HG03045 (cell line): Measurements from ENCODE around the gene UNC5C.

ENCODE experiments used
- ATAC-seq: cut with Tn5 transposase; IDR thresholded peaks from one replicate; pipeline ENCODE4 v1.9.1; 2021; ENCODE audit warnings: mild to moderate bottlenecking, moderate library complexity; ENCODE audit not compliant: unreplicated experiment

UNC5C gene

DNA sequence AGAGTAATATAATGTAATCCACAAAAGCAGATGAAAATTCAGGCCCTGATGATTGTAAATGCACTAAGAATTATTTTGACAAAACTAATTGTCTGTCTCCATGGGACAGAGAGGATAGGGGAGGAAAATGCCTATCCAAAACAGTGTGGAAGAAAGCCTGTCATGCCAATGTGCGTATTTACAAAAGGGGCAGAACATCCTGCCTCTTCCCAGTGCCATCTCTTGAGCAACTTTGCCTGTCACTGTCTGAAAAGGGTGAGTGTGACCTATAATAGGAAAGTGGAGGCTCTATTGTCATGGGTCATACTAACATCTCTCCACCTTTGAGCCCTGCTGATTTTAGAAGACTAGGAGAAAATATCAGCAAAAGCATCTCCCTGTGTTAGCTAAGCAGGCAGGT is 264.1 kb downstream of the UNC5C start:
- no peak for ATAC-seq

DNA sequence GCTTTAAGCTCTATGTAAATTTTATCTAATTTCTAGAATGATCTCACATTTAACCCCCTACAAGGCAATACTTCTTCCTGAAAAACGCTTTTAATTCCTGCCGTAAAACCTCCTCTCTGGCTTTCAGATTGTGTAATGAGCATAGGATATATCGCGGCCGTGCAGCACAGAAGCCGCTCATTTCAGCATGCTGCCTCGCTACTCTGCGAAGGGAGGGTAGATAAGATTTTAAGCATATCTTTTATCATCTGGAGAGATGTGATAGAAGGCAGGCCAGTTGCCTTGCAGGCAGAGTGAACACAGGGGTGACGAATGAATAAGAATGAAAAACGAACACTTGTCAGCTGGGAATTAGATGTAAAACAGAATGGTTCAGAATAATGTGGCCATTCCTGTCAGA is 265.5 kb downstream of the UNC5C start:
- no peak for ATAC-seq

DNA sequence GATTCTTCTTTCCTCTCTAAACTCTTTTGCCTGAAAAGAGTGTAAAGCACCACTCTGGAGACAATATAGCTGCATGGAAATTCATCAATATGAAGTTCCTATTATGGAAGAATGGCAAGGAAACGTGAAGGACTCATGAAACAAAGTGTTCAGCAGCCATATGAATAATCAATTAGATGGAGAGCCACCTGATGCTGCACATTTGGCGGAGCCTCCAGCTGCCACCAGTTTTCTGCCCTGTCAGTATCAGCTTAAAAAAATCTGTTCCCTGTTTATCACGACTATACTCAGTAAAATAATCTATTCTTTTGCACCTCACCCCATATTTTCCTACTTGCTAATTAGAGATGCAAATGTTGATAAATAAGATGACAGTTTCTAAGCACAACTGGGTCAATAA is 276.0 kb downstream of the UNC5C start:
- ATAC-seq = no peak

DNA sequence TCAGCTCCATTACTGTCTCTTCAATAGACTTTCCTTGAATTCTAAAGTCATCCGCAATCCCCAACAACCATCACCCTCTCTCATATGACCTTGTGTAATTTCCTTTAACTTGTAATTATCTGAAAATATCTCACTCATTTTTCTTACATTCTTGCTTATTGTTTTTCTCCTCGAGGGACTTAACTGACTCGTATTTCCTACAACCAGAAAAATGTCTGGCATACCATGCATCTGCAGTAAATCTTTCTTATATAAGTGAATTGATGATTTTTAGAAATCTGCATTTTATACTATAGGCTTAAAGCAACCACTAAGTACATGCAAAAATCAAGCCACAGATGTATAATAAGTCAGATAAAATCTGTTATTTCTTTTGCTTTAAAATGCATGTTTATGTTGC is 276.7 kb downstream of the UNC5C start:
- no peak for ATAC-seq

DNA sequence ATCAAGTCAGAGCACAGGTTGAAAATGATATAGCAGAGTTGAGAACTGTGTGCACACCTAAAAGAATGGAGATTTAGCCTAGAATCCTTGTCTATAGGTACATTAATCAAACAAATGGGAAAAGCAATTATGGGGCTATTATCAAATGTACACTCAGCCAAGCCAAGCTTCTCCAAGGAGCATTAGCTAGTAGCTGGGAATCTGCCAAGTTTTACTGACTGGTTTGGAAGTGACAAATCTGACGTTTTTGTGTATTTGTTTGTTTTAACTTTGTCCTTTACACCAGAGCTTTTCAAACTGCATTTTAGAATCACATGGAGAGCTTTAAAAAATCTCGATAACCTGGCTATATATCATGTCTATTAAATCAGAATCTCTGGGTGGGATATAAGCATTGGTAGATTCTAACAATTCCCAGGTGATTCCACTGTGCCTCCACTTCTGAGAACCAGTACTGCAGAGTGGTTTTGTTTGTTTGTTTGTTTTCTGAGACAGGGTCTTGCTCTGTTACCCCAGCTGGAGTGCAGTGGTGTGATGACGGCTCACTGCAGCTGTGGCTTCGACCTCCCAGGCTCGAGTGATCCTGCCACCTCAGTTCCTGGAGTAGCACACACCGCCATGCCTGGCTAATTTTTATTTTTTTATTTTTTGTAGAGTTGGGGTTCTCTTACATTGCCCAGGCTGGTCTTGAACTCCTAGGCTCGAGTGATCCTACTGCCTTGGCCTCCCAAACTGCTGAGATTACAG is 279.8 kb downstream of the UNC5C start:
- no peak for ATAC-seq

DNA sequence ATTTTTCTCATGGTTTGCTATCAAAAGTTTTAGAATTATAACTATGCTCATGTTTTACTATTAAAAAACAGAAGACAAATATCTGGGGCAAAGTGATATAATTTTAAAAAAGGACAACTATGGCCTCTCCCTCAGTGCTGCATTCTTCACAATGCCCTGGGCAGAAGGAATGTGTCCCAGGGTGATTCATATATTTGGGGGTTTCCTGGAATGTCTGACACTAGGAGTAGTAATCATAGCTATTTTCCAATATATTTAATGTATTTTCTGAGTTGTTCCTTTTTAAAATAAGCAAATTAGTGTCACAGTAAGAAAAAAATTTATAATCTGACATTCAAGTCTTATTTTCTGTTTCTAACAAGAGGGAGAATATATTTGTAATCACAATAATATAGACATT is 281.7 kb downstream of the UNC5C start:
- no peak for ATAC-seq

DNA sequence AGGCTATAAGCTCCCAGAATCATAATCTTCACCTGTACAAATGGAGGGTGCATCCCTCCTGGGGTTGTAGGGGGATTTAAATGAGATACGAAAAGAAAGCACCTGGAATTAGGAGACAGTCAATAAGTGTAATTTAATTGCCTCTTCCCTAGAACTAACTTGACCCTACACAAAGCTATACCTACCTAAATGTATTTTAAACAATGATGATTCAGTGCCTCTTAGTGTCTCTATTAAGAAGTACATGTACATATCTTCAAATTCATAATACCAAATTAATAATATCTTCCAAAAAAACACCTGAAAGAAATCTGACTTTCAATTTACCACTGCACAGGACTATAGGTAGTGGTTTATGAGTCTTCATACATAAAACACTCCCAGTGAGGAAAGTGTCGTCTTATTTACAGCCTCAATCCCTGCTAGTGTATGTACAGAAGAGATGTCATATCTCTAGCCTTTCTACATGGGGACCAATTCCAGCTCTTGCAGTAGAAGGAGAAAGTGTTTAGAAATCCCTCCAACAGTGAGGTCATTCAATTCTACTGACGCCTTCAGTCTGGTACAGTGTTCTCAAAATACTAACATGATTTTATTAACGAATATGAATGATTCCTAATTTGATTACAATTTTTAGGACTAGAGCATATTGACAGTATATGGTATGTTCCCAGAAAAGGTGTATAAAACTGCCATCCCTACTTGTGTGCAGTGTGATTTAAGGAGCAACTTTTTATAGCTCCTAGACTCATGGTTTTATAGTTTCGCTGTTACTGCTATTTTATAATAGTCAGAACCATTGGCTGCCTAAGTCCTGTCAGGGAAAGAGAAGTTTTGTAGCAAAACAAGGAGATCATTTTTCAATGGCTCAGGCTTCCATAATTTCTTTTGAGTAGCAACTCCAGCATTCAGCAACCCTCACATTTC is 282.7 kb downstream of the UNC5C start:
- no peak for ATAC-seq

DNA sequence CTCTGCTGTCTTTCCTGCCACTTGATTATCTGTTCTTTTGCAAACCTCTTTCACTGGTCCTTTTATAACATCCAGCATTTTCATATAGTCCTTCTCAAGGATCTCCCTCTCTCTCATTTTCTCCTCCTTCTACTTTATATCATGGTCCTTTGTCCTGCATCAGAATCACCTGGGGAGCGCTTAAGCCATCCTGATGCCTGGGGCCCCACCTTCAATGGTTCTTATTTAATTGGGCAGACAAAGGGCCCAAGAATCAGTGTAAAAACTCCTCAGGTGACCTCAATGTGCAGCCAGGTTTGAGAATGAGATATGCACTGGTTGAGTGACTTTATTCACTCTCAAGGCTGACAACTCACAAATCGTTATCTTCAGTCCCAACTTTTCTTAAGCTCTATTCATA is 283.9 kb downstream of the UNC5C start:
- ATAC-seq = no peak

DNA sequence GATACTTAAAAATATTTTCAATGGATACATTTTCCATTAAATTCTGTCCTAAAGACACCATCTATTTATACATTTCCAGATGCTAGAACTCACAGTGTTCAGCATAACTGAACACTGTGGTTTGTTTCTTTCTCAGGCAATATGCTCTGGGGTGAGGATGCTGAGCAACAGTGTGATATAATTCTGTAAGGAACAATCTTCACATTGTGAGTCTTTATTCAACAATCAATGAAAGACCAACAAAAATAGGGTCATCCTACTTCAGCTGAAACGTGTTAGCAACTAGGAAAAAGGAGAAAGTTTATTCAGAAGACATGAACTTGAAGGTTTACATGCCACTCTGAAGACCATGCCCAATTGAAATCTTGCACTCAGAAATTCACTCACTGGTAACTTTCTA is 284.8 kb downstream of the UNC5C start:
- no peak for ATAC-seq

DNA sequence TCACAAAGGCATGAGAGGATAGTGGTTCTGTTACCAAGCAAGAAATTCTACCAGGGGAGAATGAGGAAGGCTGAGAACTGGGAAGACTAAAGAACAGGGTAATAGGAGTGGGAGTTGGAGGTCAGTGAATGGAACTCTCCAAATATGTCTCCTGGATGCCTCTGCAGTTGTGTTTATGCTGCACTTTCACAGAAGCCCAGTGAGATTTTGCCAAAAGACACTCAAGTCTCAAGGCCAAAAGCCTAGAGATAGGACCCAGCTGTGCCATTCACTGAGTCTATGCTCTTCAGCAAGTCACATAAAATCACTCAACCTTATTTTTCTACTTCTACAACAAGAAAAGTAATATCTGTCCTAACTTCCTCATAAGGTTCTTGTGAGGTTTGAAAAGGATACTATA is 285.4 kb downstream of the UNC5C start:
- no peak for ATAC-seq

DNA sequence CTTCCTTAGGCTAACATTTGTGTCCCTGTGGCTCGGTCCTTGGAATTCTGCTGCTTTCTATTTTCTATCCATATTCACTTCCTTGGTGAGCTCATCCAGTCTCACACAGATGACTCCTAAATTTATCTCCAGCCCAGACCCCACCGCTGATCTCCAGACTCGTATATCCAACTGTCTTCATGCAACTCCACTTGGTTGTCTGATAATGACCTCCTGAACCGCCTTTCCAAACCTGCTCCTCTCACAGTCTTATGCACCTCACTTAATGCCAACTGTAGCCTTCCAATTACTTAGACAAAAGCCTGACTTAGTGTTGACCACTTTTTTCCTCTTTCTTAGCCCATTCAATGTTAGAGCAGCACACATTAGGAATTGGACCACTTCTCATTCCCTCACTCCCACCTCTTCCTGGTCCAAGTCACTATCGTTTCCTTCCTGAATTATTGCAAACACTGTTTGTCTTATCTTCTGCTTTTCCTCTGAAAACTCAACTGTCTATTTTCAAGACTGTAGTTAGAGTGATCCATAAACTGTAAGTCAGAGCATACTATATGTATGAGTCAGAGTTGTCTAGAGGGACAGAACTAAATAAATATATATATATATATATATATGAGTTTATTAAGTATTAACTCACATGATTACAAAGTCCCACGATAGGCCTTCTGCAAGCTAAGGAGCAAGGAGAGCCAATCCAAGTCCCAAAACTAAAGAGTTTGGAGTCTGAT is 292.5 kb downstream of the UNC5C start:
- no peak for ATAC-seq

DNA sequence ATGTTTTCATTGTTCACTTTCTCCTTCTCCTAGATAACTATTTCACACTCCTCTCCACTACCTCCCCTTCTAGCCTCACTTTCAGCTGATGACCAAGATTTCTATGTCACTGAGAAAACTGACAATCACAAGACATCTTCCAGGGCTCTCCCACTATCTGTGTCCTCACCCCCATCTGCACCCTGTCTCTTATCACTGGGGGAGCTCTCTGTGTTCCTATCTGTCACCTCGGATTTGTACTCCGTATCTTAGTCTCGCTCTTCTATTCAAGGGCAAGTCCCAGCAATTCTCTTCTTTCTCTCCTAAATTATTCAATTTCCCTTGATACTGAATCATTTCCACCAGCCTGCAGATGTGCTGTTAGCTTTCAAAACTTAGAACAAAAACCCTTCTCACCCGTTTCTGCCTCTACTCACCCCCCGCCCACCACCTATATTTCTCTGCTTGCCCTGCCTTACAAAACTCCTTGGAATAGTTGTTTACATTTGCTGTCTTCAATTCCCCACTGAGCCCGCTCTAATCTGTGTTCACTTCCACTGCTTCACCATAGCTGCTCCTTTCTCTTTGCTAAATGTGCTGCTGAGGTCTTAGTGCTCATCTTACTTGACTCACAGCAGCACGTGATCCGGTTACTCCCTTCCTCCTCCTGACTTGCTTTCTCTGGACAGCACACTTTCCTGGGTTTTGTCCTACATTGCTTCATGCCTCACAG is 293.2 kb downstream of the UNC5C start:
- ATAC-seq = no peak

DNA sequence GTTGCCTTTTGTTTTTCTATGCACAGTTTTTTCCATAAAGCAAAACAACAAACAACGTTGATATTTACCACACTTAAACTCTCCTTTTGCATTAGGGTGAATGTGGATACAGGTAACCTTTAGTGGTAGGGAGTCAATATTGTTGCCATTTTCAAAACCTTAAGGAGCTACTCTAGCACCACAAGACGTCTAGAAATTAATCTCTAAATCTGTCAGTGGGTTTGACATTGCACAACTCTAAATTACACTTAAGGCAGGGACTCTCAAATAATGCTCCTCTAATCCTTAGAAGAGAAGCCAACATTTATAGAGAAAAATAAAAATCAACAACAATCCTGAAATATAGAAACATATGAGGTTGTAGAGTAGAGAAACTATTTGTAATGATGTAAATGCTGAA is 297.2 kb downstream of the UNC5C start:
- no peak for ATAC-seq

DNA sequence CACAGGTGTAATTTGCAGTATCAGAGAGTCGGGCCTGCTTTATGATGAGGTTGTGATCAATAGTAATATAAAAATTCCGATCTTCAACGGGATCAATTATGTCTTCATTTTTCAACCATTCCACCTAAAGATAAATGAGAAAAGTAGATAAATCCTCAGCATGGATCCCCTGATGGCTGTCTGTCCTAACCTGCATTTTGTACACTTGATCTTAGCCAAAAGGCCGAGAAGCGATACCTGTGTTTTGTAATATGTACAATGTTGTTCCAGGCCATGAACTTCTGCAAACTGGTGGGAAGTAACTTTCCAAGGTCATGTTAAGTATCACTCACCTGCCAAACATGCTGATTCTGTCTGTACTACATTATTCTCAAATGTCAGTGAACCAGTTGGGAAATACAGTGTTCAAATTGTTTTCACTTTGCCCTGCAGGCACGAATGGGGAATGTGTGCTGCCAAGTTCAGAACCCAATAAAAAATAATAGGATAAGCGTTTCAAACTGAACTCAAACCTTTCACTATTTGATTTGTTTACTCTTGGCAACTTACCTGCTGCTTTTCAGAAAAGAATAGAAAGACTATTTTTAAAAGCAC is 298.1 kb downstream of the UNC5C start:
- no peak for ATAC-seq

DNA sequence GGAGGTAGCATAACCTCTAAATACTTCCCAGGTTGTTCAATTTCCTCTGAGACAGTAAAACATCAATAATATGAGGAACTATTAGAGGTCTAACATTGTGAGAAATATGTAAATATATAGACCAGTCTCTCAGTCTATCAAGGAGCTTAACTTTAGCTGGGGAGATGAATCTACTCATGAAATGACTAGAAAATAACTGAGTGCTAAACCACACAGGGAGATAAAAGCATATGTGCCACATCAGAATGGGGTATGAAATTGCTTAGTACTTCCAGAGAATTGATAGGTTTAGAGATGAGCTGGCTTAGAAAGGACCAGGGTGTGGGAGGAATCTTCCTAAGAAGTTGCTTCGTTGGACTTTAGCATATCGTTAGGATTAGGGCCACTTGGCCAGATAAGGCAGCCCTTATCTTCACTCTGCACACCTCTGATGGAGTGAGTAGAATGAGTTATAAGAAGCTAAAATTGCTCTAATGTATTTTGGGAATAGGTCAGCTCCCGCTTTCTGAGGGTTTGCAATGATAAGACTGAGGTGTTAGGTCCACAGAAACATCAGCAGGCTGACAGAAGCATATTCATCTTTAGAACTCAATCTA is 299.2 kb downstream of the UNC5C start:
- ATAC-seq = no peak

DNA sequence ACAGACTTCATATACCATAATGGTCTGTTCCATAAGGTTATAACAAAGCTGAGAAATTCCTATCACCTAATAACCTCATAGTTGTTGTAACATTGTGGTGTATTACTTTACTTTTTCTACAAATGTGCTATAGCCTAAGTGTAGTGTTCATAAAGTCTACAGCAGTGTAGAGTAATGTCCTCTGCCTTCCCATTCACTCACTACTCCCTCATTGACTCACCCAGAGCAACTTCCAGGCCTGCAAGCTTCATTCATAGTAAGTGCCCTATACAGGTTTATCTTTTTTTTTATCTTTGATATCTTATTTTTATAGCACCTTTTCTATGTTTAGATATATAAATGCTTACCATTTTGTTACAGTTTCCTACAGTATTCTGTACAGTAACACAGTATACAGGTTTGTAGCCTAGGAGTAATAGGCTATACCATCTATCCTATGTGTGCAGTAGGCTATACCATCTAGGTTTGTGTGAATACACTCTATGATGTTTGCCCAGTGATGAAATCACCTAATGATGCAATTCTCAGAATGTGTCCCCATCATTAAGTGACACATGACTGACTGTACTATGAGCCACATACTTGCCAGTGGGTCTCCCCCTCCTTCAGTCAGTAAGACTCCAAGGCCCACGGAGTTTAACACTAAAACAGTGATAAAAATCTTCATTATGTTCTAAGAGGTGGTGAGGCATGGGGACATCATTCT is 299.9 kb downstream of the UNC5C start:
- no peak for ATAC-seq

DNA sequence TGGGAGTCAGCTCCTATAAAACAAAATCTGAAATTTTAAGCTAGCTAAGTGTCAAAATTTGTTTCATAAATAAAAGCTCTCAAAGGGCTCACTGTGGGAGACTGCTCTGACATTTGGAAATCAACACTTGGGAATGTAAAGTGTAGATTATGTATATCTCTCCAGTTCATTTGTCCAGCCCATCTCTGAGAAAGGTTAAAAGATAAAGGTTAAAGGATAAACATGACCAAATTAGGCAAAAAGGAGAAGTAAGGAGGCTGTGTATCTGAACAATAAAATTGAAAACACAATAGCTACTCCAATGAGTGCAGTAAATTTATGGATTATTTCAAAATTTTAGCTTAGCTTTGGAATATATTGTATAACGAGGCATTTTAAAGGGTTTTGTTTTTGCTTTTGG is 304.9 kb downstream of the UNC5C start:
- no peak for ATAC-seq

DNA sequence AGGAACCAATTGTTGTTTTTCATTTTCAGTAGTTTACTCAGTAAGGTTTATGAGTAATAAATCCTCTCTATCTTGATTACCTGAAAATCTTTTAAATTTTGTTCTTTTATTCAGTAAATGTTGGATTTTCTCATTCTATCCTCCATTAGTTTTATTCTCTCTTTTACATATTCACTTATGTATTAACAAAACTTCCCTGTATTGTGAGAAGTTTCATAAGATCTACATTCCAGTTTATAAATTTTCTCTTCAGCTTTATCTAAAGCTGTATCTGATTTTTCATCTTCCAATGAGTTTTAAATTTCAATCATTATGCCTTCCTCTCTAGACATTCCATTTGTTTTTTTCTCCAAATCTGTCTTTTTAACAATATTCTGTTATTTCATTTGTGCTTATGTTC is 310.2 kb downstream of the UNC5C start:
- ATAC-seq = no peak

DNA sequence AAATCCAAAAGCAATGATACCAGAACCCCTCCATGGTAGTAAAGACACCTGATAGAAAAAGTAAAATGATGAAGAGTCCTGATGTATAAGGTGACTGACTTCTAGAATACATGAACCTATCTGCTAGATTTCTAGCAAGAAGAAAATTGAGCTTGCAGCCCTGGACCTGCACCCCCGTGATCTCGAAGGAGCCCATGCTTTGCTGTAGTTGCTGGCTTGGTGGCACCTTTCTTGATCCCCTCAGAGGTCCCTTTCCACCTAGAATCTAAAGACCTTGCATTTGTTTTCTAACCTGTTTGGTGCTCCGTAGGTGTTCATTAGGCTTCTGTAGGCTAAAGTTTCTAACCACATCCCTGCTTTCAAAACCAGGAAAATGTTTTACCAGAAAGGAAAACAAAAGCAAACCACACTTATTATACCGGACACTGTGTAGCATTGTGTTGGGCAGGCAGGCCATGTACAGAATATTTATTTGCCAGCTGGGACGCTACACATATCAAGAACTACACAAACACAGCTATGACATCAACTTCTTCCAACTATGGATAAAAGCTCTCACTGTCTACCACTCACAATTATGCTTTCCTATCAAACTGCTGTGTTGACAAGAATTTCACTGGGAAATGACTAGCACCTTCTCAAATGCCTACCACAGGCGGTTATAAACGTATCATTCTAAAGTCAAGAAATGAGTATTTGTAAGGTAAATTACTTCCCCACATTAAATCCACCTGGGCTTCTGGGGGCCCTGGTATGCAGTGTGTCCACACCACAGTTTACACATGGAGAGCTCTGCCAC is 316.2 kb downstream of the UNC5C start:
- no peak for ATAC-seq
